ENCODE data around the gene VKORC1.
A peak's percentile ranks its signal among the peaks of the same experiment; 100 is the strongest.
"Not testable (repeated sequence)": the region's sequence is repeated elsewhere in the genome, so short reads cannot be mapped to it uniquely, and the experiment has no call there.

VKORC1 gene

GRCh38 chr16:31094424-31095120 is at the start of gene VKORC1:
TSS of gene VKORC1 (minus strand) at chr16:31094797. CDS start at chr16:31094729, 68 bp downstream.
- DNase-seq = peak; percentile 99

DNA sequence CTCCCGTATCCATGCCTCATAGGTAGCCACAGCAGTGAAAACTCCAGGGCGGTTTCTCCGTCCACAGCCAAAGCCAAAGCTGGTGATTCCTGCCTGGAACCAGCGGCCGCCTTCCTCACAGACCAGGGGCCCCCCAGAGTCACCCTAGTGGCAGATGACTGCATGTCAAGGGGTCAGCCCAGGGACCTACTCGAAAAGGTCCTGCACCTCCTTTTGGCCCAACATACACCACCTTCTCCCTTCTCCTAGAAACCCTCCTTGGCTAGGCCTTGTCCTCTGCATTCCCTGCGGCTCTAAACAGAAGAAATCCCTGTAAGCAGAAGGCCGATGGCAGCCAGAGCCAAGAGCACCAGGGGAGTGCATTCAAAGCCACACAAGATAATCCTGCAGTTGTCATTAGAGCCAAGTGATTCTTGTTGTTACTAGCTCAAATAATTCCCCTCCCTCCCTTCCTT is 49.1 kb upstream of the VKORC1 start:
- DNase-seq = no peak

DNA sequence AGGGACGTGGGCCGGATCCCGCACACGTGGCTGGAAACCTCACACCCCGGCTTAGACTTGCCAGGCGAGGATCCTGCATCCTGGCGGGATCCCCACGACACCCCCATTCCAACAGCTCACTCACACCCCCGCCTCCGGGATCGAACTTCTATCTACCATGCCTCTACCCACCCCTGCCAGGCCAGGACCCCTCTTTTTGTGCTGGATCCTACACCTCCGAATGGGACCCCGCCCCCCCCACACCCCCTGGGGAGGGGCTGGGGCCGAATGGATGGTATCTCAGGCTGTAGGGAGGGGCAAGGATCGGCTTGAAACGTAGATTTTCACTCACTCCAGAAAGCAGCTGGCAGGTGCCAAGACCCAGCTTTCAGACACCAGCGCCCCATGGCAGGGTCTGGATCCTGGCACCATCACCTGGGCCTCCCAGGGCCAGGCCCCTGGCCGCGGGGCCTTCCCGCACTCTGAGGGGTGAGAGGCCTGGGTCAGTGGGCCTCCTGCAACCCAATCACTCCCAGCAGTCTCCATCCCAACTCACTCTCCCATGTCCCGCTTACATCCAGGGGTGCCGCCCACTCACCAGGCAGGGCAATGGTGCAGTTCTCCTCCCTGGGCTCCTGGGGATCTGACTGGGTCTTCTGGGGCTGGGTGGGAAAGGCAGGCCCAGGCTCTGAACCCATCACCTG is 48.6 kb upstream of the VKORC1 start:
- DNase-seq = no peak

GRCh38 chr16:31142109-31143010 is 47.8 kb upstream of the VKORC1 start:
- DNase-seq = peak; percentile 100

DNA sequence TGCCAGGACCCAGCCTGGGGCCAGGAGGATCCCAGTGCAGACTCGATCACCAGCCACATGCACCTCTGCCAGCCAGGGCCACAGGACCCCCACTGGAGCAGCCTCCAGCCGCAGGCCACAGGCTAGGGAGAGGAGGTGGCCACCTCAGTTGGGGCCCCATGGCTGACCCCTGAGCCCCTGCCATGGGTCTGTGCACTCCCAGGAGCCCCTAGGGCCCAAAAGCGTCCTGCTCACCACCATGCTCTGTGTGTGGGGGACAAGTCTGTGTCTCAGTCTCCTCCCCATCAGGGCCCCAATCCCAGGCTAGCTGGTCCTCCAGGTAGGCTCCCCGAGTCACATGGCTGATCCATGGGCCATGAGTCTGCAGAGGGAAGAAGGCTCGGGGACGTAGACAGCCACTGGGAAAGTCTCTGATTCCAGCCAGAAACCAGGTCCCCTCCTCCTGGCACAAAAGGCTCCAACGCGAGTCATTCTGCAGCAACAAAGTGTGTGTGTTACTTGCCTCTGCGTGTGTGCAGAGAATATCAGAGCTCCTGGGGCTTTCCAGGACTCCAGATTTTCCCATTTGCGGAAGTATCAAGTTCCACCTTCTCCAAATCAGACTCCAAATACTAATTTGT is 47.0 kb upstream of the VKORC1 start:
- DNase-seq = no peak

DNA sequence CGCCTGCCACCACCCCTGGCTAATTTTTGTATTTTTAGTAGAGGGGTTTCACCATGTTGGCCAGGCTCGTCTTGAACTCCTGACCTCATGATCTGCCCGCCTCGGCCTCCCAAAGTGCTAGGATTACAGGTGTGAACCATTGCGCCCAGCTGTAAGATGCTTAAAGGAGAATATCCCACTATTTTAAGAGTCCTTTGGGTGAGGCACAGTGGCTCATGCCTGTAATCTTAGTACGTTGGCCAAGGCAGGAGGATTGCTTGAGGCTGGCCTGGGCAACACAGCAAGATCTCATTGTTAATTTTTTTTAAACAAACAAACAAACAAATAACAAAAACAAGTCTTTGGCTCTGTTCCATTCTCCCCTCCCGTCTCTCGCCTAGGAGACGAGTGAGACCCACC is 46.5 kb upstream of the VKORC1 start:
- not testable (repeated sequence) for DNase-seq

DNA sequence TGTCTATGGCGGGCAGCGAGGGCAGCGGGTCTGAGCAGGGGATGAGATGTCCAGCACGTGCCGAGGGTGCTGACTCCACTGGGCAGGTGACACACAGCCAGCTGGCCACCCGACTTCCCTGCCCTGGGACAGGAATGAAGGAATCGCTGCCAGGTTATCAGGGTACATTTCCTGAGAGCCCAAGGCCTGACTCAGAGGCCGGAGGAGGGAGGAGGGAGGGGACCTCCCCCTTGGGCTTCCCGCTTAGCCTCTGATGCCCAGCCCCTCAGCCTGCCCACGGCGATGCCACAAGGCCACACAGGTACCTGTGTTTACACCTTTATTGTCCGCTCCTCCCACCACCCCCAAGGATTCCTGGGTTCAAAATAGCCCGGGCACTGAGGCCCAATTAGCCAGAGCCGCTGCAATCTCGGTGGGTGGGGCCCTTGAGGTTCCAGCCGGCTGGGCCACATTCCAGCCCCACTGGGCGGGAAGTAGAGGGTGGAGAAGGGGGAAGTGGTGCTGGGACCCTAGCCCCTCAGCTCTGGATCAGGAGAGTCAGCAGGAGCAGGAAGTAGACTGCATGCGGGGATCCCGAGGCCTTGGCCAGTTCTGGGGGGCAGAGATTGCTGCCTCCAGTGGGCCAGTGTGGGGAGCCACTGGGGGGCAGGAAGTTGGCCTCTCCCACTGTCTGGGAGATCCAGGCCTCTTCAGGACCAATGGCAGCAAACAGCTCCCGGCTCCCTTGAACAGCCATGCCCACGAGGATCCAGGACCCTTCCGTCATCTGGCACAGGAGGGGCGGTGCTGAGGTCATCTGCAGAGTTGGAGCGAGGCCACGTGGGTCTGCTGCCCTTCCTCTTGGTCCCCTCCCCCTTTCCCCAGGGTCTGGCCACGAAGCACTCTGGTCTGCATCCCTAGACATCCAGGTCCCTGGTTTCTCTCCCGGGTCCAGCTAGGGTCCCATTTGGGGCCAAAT is 44.3 kb upstream of the VKORC1 start:
- DNase-seq = no peak

GRCh38 chr16:31136822-31137499 is 42.4 kb upstream of the VKORC1 start:
- not testable (repeated sequence) for DNase-seq

DNA sequence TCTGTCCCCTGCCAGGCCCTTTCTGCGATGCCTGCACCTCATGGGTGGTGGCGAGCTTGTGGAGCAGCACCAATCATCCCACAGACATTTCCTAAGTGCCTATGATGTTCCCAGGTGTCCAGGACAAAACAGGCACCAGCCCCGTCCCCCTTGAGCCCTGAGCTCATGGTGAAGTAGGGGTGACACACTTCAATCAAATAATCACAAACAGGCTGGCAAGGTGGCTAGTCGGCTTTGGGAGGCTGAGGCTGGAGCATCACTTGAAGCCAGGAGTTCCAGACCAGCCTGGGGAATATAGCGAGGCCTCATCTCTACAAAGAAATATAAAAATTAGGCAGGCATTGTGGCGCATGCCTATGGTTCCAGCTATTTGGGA is 41.7 kb upstream of the VKORC1 start:
- no peak for DNase-seq

GRCh38 chr16:31135535-31136286 is 41.1 kb upstream of the VKORC1 start, which contains the start of gene PRSS8:
TSS of gene PRSS8 (minus strand) at chr16:31135727. CDS start at chr16:31135498, 229 bp downstream.
- peak; percentile 29 for DNase-seq

DNA sequence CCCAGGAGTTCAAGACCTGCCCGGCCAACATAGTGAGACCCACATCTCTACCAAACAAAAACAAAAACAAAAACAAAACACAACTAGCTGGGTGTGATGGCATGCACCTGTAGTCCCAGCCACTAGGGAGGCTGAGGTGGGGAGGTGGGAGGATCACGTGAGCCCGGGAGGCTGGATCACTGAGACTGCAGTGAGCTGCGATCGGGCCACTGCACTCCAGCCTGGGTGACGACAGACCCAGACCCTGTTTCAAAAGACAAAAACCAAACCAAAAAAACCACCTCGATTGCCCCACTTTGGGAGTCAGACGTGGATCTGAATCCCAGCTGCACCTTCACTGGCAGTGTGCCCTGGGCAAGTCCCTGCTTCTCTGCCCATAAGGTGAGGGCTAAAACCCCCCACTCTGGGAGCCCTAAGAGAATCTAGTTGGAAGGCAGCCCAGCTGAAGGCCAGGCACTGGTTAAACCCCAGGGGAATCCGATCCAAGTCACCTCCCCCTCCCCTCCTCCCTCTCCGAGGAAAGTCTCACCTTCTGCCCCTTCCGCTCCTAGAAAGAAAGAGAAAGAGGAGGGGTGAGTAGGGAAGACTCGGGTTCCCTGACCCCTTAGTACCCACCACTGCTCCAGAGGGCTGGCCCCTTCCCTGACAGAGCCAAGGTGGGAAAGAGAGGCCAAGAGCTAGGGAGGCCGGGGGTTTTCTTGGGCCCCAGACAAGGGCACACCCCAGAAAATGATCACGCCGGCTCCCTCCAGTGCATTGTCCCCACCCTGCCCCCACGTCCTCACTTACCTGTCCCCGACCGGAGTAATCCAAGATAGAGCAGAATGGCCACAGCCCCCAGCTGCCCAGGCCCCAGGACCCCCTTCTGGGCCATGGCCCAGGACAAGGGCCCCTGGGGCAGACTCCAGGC is 40.3 kb upstream of the VKORC1 start:
- no peak for DNase-seq

DNA sequence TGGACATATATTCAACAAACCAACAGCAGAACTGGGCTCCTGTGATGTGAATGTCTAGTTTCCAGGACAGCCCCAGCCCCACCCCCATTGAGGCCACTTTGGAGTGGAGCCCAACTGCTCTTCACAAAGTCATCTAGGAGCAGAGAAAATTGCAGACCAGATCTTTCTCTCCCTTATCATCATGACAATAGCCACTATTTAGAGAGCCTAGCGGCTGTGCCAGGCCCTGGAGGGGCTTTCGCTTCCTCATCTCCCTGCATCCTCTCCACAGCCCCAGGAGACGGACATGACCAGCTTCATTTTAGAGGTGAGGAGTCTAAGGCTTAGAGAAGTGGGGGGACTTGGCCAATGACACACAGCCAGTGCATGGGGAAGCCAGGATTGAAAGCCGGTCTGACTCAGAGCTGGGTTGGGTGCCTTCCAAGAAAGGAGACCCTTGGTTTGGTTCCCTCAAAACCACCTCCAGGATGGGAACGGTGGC is 39.5 kb upstream of the VKORC1 start:
- peak; percentile 62 for DNase-seq

DNA sequence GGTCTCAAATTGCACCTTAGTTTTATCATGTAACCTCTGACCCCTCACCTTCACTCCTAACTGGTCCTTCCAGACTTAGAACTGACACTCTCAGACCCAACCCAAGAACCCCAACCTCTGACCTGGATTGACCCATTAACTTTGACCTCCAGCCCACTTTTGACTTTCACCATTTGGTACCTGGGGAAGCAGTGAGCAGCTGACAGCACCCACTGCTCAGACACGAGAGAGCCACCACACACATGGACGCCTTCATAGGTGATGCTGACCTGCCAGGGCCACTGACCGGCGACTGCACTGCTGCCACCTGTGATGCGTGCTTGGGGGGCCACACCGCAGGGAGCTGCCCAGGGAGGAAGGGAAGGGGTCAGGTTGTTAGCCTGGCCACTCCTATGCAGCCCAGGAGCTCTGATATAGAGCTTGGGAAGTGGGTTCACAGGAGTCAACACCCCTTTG is 38.5 kb upstream of the VKORC1 start:
- DNase-seq = no peak

DNA sequence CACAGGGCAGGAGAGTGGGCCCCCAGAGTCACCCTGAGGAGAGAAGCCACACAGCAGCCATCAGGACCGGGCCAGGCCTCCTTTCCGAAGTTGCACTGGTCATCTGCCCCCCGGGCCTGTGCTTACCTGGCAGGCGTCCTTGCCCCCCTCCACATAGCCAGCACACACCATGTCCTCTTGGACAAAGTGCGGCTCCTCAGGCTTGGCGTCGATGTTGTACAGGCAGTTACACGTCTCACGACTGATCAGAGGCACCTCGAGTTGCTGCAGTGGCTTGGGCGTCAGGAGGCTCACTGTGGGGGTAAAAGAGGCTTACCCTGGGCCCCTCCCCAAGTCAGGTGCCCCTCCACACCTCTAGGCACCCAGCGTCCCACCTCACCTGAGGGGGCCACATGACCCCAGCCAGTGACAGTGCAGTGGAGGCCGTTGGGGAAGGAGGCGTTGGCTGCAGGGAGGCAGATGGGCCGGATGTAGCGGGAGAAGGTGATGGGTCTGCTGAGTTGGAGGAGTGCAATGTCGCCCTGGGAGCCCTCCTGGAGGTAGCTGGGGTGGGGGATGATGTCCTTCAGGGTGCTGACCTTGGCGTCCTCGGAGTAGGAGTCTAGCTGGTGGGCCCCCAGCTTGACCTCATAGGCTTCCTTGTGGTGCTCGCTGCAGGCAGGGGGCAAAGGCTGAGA is 37.8 kb upstream of the VKORC1 start:
- DNase-seq = no peak

DNA sequence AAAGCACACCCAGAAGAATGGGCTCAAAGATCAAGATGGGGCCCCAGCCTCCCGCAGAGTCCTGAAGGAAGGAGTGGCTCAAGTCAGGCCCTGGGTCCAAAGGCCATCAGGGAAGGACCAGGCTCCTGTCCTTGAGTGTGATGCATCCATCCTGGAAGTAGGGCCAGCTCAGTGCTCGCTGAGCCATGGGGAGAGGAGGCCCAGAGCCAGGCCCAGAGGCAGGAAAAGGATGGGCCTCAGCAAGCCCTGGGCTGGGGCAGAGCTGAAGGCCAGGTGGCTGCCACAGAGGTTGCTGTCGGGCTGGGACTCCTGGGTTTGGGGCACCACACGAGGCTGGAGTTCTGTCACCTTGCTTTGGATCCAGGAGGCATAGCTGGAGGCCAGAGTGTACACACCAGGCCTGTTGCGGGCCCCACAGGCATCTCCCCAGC is 37.3 kb upstream of the VKORC1 start:
- DNase-seq = no peak

- DNase-seq = no peak
Measured at GRCh38 chr16:31131416-31131815, 36.8 kb upstream of the VKORC1 start.

- no peak for DNase-seq
Measured at GRCh38 chr16:31130899-31131298, 36.3 kb upstream of the VKORC1 start.

DNA sequence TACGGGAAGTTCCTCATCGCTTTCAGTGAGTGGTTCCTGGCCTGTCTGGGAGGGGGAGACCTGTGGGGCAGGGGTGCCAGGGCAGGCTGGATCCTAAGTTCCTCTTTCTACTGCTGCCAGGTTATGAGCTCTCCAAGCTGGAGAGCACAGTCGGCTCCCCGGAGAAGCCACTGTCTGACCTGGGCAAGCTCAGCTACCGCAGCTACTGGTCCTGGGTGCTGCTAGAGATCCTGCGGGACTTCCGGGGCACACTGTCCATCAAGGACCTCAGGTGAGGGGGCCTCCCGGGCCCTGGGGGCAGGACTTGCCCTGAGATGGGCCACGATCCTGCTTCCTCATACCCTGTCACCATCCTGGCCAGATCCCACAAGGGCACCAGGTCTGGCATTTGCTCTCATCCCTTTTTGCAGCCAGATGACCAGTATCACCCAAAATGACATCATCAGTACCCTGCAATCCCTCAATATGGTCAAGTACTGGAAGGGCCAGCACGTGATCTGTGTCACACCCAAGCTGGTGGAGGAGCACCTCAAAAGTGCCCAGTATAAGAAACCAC is 35.8 kb upstream of the VKORC1 start:
- no peak for DNase-seq
